ENCODE results near the gene IL12RB2. TPM values are rescaled to one million over a fixed set of nuclear protein-coding genes. Genes with fewer than 3 reads are reported as not detected.

Gene IL12RB2
- total RNA-seq, 1 experiment from 2014 or later: not detected

GRCh38 chr1:67290236-67290635 lies 17.4 kb upstream of the IL12RB2 start:
- intact Hi-C loops (cut with micrococcal nuclease; ENCODE audit: unreplicated experiment): no loop called here
- no peak overlapping the region for H3K4me2 ChIP-seq
- DNase-seq: no peak
- H4K20me1 ChIP-seq (ENCODE audit: insufficient read depth): no peaks in the 10 kb centered on the region; the same call in 1 of the 2 replicates
- H3F3A ChIP-seq (ENCODE audit: insufficient read depth, low read depth): no peaks in the 10 kb centered on the region
- H3K9me2 ChIP-seq (ENCODE audit: insufficient read depth): no peaks in the 10 kb centered on the region
- H2AFZ ChIP-seq: no peak overlapping the region
- no peaks in the 10 kb centered on the region for H3K9me3 ChIP-seq (ENCODE audit: insufficient read depth, low read depth)
- no peak overlapping the region for H3K27ac ChIP-seq
- no peaks in the 10 kb centered on the region; the same call in 1 of the 2 replicates for H3K4me1 ChIP-seq (replicated peaks; ENCODE audit: insufficient read depth)
- POLR2A ChIA-PET (ENCODE audit: unreplicated experiment): no interaction called here
- H3K36me3 ChIP-seq (ENCODE audit: low read depth): no peaks in the 10 kb centered on the region
- no peaks in the 10 kb centered on the region for H3K27me3 ChIP-seq (ENCODE audit: insufficient read depth, low read depth)
- TF ChIP-seq CTCF (conservative IDR thresholded peaks at IDR 0.05) (no peak), EZH2 (IDR thresholded peaks at IDR 0.05; ENCODE audit: low read depth) (no peak)
- H3K79me2 ChIP-seq (ENCODE audit: low read depth): no peaks in the 10 kb centered on the region
- no TSS peak for BruUV-seq (replicated peaks)
- CTCF ChIA-PET: no interaction called here
- H3K4me3 ChIP-seq: no peak overlapping the region

GRCh38 chr1:67294836-67295617 lies 12.6 kb upstream of the IL12RB2 start:
- POLR2A ChIA-PET (ENCODE audit: unreplicated experiment): interaction anchor here (0.7 kb wide), 1 partner anchor 160 kb away, joined by 16 read pairs; no protein-coding TSS in a partner anchor

GRCh38 chr1:67298762-67299161 lies 8.9 kb upstream of the IL12RB2 start:
- no peaks in the 10 kb centered on the region for H3K36me3 ChIP-seq (ENCODE audit: low read depth)
- no peaks in the 10 kb centered on the region for H3K9me2 ChIP-seq (ENCODE audit: insufficient read depth)
- no peak overlapping the region for H3K4me3 ChIP-seq
- no peaks in the 10 kb centered on the region for H3F3A ChIP-seq (ENCODE audit: insufficient read depth, low read depth)
- H3K4me1 ChIP-seq (replicated peaks; ENCODE audit: insufficient read depth): no peaks in the 10 kb centered on the region; the same call in 1 of the 2 replicates
- BruUV-seq (replicated peaks): no TSS peak
- H3K4me2 ChIP-seq: no peak overlapping the region
- H3K27me3 ChIP-seq (ENCODE audit: insufficient read depth, low read depth): no peaks in the 10 kb centered on the region
- H3K27ac ChIP-seq: no peak overlapping the region
- no peak overlapping the region for H2AFZ ChIP-seq
- H3K9me3 ChIP-seq (ENCODE audit: insufficient read depth, low read depth): no peaks in the 10 kb centered on the region
- intact Hi-C loops (cut with micrococcal nuclease; ENCODE audit: unreplicated experiment): no loop called here
- no peaks in the 10 kb centered on the region for H3K79me2 ChIP-seq (ENCODE audit: low read depth)
- POLR2A ChIA-PET (ENCODE audit: unreplicated experiment): no interaction called here
- H4K20me1 ChIP-seq (ENCODE audit: insufficient read depth): no peaks in the 10 kb centered on the region
- CTCF ChIA-PET: no interaction called here
- TF ChIP-seq CTCF (conservative IDR thresholded peaks at IDR 0.05) (no peak), EZH2 (IDR thresholded peaks at IDR 0.05; ENCODE audit: low read depth) (no peak)
- DNase-seq: no peak

More at GRCh38 chr1:67294836-67295617, 12.6 kb upstream of the IL12RB2 start:
- CTCF ChIA-PET: no interaction called here
- no peaks in the 10 kb centered on the region for H3F3A ChIP-seq (ENCODE audit: insufficient read depth, low read depth)
- H3K79me2 ChIP-seq (ENCODE audit: low read depth): no peaks in the 10 kb centered on the region
- BruUV-seq (replicated peaks): no TSS peak
- no peaks in the 10 kb centered on the region for H3K27me3 ChIP-seq (ENCODE audit: insufficient read depth, low read depth)
- H3K4me2 ChIP-seq: no peak overlapping the region
- H3K27ac ChIP-seq: no peak overlapping the region
- H2AFZ ChIP-seq: no peak overlapping the region
- H3K9me3 ChIP-seq (ENCODE audit: insufficient read depth, low read depth): no peaks in the 10 kb centered on the region
- H3K36me3 ChIP-seq (ENCODE audit: low read depth): no peaks in the 10 kb centered on the region
- H4K20me1 ChIP-seq (ENCODE audit: insufficient read depth): no peaks in the 10 kb centered on the region
- no peak for TF ChIP-seq EZH2 (IDR thresholded peaks at IDR 0.05; ENCODE audit: low read depth)
- TF ChIP-seq CTCF (conservative IDR thresholded peaks at IDR 0.05): no peak
- no peak overlapping the region for H3K4me3 ChIP-seq
- H3K9me2 ChIP-seq (ENCODE audit: insufficient read depth): no peaks in the 10 kb centered on the region
- no peaks in the 10 kb centered on the region; the same call in 1 of the 2 replicates for H3K4me1 ChIP-seq (replicated peaks; ENCODE audit: insufficient read depth)
- intact Hi-C loops (cut with micrococcal nuclease; ENCODE audit: unreplicated experiment): no loop called here
- DNase-seq: no peak

All from PC-9 (cell line).